Measurements from ENCODE around the gene SYCP2.

DNA sequence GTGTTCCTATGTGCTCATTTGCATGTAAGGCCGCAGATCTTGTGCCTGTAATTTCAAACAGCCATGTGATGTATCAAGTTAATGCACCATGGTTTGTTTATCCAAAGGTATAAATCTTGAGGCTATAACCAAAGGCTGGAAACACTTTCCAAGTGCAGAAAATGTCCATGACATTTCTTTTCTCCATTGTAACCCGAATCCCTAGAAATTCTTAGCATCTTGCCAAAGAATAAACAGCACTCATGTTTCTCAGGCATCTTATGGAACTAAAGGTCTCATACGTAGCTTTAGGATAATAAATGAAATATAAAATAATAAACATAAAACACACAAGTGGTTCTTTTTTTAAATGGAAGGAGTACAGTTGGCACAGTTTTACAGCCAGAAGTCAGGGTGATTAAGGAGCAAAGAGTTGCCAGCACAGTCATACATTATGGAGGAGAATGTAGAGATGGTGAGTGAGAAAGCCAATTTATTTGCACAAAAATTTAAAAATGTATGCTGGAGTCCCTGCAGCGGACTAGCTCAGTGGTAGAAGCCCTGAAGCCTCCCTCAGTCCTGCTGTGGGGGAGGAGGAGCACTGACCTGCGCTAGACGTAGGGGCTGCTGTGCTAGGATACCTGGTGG, 42.8 kb upstream of the SYCP2 start:
- TF ChIP-seq POLR2A (IDR thresholded peaks at IDR 0.05) (no peak), CTCF (IDR thresholded peaks at IDR 0.05) (no peak)

Data from ovary (tissue), 3 donors.